Measurements from ENCODE around the gene LYPLA2.
"Not testable (repeated sequence)": the region's sequence is repeated elsewhere in the genome, so short reads cannot be mapped to it uniquely, and the experiment has no call there.

Gene LYPLA2

DNA sequence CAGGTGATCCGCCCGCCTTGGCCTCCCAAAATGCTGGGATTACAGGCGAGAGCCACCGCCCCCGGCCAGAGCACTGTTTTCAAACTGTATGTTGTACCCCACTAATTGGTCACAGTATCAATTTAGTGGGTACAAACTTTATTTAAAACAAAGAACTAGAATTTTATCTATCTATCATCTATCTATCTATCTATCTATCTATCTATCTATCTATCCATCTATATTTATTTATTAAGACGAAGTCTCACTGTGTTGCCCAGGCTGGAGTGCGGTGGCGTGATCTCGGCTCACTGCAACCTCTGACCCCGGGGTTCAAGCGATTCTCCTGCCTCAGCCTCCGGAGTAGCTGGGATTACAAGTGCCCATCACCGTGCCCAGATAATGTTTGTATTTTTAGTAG lies 35.6 kb downstream of the LYPLA2 start:
- not testable (repeated sequence) for H3K9me3 Mint-ChIP-seq; ATAC-seq; H3K27ac Mint-ChIP-seq; DNase-seq (ENCODE audit: low spot score in 2 of 2)
- peaks cover 29% of the 10 kb centered on the region for H3K4me1 Mint-ChIP-seq
- peaks cover 20% of the 10 kb centered on the region for H3K36me3 Mint-ChIP-seq
- H3K4me3 Mint-ChIP-seq, result peak overlapping the region; percentile 89

DNA sequence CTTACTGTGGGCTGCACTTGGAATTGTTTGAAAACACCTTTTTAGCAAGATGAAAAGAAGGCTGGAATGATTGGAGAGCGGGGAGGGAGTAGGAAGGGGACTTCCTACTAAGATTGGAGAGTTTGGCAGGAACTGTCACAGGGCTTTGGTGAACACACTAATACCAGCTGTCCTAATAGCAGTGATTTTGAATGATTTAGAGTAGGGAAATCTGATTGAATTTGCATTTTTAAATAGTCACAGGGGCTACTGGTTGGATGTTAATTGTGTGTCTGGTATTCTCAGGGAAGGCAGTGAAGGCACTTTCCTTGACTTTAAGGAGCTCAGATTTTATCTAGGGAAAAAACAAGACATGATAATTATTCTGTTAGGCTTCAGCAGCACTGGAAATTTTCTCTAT lies 36.8 kb downstream of the LYPLA2 start:
- Mint-ChIP-seq H3K27ac (no peak overlapping the region), H3K9me3 (no peaks in the 10 kb centered on the region), H3K36me3 (peaks cover 20% of the 10 kb centered on the region), H3K4me1 (peaks cover 25% of the 10 kb centered on the region), H3K4me3 (no peak overlapping the region)
- DNase-seq (ENCODE audit: low spot score in 2 of 2) (no peak), ATAC-seq (no peak)

DNA sequence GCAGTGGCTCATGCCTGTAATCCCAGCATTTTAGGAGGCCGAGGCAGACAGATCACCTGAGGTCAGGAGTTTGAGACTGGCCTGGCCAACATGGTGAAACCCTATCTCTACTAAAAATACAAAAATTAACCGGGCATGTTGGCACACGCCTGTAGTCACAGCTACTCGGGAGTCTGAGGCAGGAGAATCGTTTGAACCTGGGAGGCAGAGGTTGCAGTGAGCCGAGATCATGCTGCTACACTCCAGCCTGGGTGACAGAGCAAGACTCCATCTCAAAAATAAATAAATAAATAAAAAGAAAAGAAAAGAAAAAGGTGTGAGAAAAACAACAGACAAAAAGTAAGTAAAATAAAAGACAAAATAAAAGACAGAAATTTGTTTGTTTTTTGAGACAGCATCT lies 43.2 kb downstream of the LYPLA2 start:
- peaks cover 20% of the 10 kb centered on the region for H3K4me1 Mint-ChIP-seq
- not testable (repeated sequence) for ATAC-seq; H3K27ac Mint-ChIP-seq; H3K4me3 Mint-ChIP-seq; H3K9me3 Mint-ChIP-seq; DNase-seq (ENCODE audit: low spot score in 2 of 2); H3K36me3 Mint-ChIP-seq

DNA sequence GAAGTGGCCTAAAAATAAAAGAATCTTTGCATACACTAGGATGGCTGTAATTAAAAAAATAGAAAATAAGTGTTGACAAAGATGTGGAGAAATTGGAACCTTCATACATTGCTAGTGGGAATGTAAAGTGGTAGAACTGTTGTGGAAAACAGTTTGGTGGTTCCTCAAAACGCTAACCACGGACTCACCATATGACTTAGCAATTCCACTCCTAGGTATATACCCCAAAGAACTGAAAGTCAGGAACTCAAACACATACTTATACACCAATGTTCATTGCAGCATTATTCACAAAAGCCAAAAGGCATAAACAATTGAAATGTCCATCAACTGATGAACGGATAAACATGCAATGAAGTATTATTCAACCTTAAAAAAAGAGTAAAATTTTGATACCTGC lies 45.1 kb downstream of the LYPLA2 start:
- ATAC-seq, result no peak
- Mint-ChIP-seq H3K27ac (no peak overlapping the region), H3K36me3 (no peaks in the 10 kb centered on the region)

DNA sequence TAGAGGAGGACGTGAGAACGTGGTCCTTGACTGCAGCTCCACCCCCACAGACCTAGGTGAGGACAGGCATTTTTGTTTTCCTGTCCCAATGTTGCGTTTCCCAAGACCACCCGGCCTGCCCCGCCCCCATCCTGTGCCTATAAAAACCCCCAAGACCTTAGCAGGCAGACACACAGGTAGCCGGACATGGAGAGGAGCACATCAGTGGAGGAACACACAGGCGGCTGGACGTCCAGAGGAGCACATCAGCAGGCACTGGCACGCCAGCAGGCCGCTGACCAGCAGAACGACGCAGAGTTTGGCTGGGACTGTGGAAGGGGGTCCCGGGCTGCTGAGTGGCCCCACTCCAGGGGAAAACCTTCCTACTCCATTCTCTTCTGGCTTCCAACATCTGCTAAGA lies 47.0 kb downstream of the LYPLA2 start:
- DNase-seq (ENCODE audit: low spot score in 2 of 2) (no peak), ATAC-seq (peak; percentile 3)
- Mint-ChIP-seq H3K4me1 (peaks cover 14% of the 10 kb centered on the region), H3K36me3 (no peaks in the 10 kb centered on the region), H3K4me3 (peak overlapping the region; percentile 65), H3K9me3 (no peaks in the 10 kb centered on the region), H3K27ac (peak overlapping the region; percentile 69)

More for the DNA sequence above, 45.1 kb downstream of the LYPLA2 start:
- Mint-ChIP-seq H3K4me1 (peaks cover 14% of the 10 kb centered on the region), H3K9me3 (no peaks in the 10 kb centered on the region), H3K4me3 (no peak overlapping the region)
- no peak for DNase-seq (ENCODE audit: low spot score in 2 of 2)

DNA sequence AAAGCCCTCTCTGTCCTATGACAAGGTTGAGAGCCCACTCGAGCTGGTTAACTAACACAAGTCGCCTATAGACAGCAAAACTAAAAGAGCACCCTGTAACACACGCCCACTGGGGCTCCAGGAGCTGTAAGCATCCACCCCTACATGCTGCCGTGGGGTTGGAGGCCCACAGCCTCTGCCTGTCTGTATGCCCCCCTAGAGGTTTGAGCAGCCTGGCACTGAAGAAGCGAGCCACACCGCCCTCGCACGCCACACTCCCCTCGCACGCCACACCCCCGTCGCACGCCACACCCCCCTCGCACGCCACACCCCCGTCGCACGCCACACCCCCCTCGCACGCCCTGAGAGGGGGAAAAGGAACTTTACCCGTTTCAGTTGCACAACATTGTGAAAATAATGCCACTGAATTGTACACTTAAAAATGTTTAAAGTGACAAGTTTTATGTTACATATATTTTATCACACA lies 47.5 kb downstream of the LYPLA2 start:
- H3K4me3 Mint-ChIP-seq, result peak overlapping the region; percentile 65
- H3K4me1 Mint-ChIP-seq, result peaks cover 14% of the 10 kb centered on the region
- no peaks in the 10 kb centered on the region for H3K36me3 Mint-ChIP-seq
- peak; percentile 100 for ATAC-seq
- peak overlapping the region; percentile 69 for H3K27ac Mint-ChIP-seq
- H3K9me3 Mint-ChIP-seq, result no peaks in the 10 kb centered on the region
- peak; percentile 64 to 86 for DNase-seq (ENCODE audit: low spot score in 2 of 2)

DNA sequence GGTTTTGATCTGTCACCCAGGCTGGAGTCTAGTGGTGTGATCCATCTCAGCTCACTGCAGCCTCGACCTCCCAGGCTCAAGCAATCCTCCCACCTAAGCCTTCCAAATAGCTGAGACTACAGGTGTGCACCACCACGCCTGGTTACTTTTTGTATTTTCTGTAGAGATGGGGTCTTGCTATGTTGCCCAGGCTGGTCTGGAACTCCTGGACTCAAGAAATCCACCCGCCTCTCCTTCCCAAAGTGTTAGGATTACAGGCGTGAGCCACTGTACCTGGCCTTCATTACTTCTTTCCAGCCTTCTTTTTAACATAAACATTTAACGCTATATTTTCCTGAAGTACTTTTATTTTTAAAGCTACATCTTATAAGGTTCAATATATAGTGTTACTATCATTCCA lies 52.7 kb downstream of the LYPLA2 start:
- DNase-seq (ENCODE audit: low spot score in 2 of 2) (no peak), ATAC-seq (no peak)
- peaks cover 40% of the 10 kb centered on the region for H3K36me3 Mint-ChIP-seq
- no peak overlapping the region for H3K4me3 Mint-ChIP-seq
- H3K4me1 Mint-ChIP-seq, result peaks cover under 1% of the 10 kb centered on the region
- no peaks in the 10 kb centered on the region for H3K9me3 Mint-ChIP-seq
- H3K27ac Mint-ChIP-seq, result no peak overlapping the region
